Caco-2 (cell line): ENCODE measurements around the gene C1orf105. TPM values are rescaled to one million over a fixed set of nuclear protein-coding genes. Genes with fewer than 3 reads are reported as not detected.
A peak's percentile ranks its signal among the peaks of the same experiment; 100 is the strongest.
"Not testable (repeated sequence)": the region's sequence is repeated elsewhere in the genome, so short reads cannot be mapped to it uniquely, and the experiment has no call there.

Source experiments
- BruUV-seq: library from RNA; stranded (reverse); fragments of 400-500 nt; replicated peaks from 2 replicates; lab custom pipeline; 2021; lab: Mats Ljungman, UMichigan
- CTCF ChIA-PET: fragments of 300-600 bp; sonication (Branson Sonifier 250); formaldehyde crosslinking; loops from one replicate; lab custom pipeline; 2022; ENCODE audit warnings: antibody characterized with exemption; lab: Charles Lee
- POLR2A ChIA-PET: fragments of 300-600 bp; sonication (Branson Sonifier 250); formaldehyde crosslinking; loops from one replicate; lab custom pipeline; 2022; ENCODE audit warnings: antibody characterized with exemption; lab: Charles Lee
- DNase-seq, 2 experiments: peaks; one replicate each; pipeline versions ENCODE4 v3.0.0 to v3.0.0-alpha.2; 2020 to 2022
- H3K27me3 ChIP-seq: replicated peaks from 2 replicates; pipeline ENCODE4 v1.6.0; 2011; ENCODE audit warnings: low read length; ENCODE audit not compliant: control insufficient read depth, insufficient read depth
- H3K36me3 ChIP-seq: 2 replicates; pipeline ENCODE4 v1.5.1; 2011; ENCODE audit warnings: low read length; ENCODE audit not compliant: control insufficient read depth, insufficient read depth
- H3K4me1 ChIP-seq: fragments of 250-450 bp; sonication (Bioruptor Pico); 2 replicates; pipeline ENCODE4 v1.5.1; 2020; ENCODE audit warnings: mild to moderate bottlenecking
- H3K4me3 ChIP-seq: 2 replicates; pipeline ENCODE4 v1.5.1; 2011; ENCODE audit warnings: low read depth, mild to moderate bottlenecking, control low read depth, low read length
- H3K9me3 ChIP-seq: fragments of 250-450 bp; sonication (Bioruptor Pico); 2 replicates; pipeline ENCODE4 v1.5.1; 2020; ENCODE audit warnings: mild to moderate bottlenecking, moderate library complexity
- H3K27ac Mint-ChIP-seq: one replicate; pipeline ENCODE4 v1.8.0; 2022; ENCODE audit warnings: mixed read lengths; ENCODE audit not compliant: unreplicated experiment
- H3K27me3 Mint-ChIP-seq: one replicate; pipeline ENCODE4 v1.8.0; 2022; ENCODE audit warnings: mixed read lengths; ENCODE audit not compliant: insufficient read depth, unreplicated experiment
- H3K36me3 Mint-ChIP-seq: one replicate; pipeline ENCODE4 v1.8.0; 2022; ENCODE audit warnings: mild to moderate bottlenecking, mixed read lengths; ENCODE audit not compliant: insufficient read depth, unreplicated experiment
- H3K4me1 Mint-ChIP-seq: one replicate; pipeline ENCODE4 v1.8.0; 2022; ENCODE audit warnings: low read depth, mixed read lengths; ENCODE audit not compliant: unreplicated experiment
- H3K4me3 Mint-ChIP-seq: one replicate; pipeline ENCODE4 v1.8.0; 2022; ENCODE audit warnings: mild to moderate bottlenecking, moderate library complexity, mixed read lengths; ENCODE audit not compliant: unreplicated experiment
- H3K9me3 Mint-ChIP-seq: one replicate; pipeline ENCODE4 v1.8.0; 2022; ENCODE audit warnings: mixed read lengths; ENCODE audit not compliant: unreplicated experiment
- intact Hi-C: fragments of 100-400 bp; cut with micrococcal nuclease; formaldehyde crosslinking; loops from one replicate; pipeline ENCODE4 v1.10.0; 2022; ENCODE audit not compliant: unreplicated experiment
- total RNA-seq: library from RNA; stranded (reverse); gene quantifications from 2 replicates; pipeline ENCODE4 v1.2.3, GENCODE V29; 2022
- TF ChIP-seq, protein P1 (sequence below), 2 experiments: fragments of 200-600 bp in 1 of 2; IDR thresholded peaks; 1 replicate in 1 of 2; 2 replicates in 1 of 2; pipeline versions ENCODE4 v1.5.1 to v1.8.0; 2011 to 2022; ENCODE audit warnings: antibody characterized with exemption in 1 of 2, control low read depth in 1 of 2, inconsistent platforms in 1 of 2, low read depth in 1 of 2, low read length in 1 of 2, mild to moderate bottlenecking in 1 of 2, moderate library complexity in 1 of 2; ENCODE audit not compliant: insufficient read depth in 1 of 2, severe bottlenecking in 1 of 2, unreplicated experiment in 1 of 2

The C1orf105 gene
- total RNA-seq, 1 experiment from 2014 or later: 0.82 TPM

DNA sequence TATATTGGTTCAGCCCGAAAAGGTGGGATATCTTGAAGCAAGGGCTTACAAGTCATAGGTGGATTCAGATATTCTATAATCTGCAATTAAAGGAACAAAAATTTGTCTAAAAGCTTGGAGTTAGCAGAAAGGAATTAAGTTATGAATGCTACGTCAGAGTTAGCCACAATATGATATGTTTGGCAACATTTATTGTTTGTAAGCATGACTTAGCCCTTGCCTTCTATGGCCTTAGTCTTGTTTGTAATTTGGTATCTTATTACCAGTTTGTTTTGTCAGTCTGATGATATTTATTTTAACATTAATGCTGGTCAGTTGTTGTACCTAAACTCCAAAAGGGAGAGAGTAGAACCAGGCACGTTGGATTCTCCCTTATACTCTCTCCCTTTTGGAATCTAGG is 69.4 kb downstream of the C1orf105 start:
- BruUV-seq: no TSS peak
- Mint-ChIP-seq H3K36me3 (peaks cover 6% of the 10 kb centered on the region), H3K27me3 (no peaks in the 10 kb centered on the region), H3K4me1 (peaks cover 7% of the 10 kb centered on the region), H3K9me3 (no peaks in the 10 kb centered on the region), H3K4me3 (no peak overlapping the region), H3K27ac (no peak overlapping the region)
- DNase-seq: no peak
- TF ChIP-seq, protein P1, sequence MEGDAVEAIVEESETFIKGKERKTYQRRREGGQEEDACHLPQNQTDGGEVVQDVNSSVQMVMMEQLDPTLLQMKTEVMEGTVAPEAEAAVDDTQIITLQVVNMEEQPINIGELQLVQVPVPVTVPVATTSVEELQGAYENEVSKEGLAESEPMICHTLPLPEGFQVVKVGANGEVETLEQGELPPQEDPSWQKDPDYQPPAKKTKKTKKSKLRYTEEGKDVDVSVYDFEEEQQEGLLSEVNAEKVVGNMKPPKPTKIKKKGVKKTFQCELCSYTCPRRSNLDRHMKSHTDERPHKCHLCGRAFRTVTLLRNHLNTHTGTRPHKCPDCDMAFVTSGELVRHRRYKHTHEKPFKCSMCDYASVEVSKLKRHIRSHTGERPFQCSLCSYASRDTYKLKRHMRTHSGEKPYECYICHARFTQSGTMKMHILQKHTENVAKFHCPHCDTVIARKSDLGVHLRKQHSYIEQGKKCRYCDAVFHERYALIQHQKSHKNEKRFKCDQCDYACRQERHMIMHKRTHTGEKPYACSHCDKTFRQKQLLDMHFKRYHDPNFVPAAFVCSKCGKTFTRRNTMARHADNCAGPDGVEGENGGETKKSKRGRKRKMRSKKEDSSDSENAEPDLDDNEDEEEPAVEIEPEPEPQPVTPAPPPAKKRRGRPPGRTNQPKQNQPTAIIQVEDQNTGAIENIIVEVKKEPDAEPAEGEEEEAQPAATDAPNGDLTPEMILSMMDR (IDR thresholded peaks at IDR 0.05; ENCODE audit: insufficient read depth in 1 of 2, low read depth in 1 of 2, low read length in 1 of 2, severe bottlenecking in 1 of 2, unreplicated experiment in 1 of 2): no peak
- intact Hi-C loops: no loop called here
- Histone ChIP-seq H3K9me3 (no peaks in the 10 kb centered on the region), H3K36me3 (no peaks in the 10 kb centered on the region), H3K4me3 (no peak overlapping the region), H3K4me1 (peaks cover 31% of the 10 kb centered on the region), H3K27me3 (no peaks in the 10 kb centered on the region)
- ChIA-PET CTCF (no interaction called here), POLR2A (no interaction called here)

DNA sequence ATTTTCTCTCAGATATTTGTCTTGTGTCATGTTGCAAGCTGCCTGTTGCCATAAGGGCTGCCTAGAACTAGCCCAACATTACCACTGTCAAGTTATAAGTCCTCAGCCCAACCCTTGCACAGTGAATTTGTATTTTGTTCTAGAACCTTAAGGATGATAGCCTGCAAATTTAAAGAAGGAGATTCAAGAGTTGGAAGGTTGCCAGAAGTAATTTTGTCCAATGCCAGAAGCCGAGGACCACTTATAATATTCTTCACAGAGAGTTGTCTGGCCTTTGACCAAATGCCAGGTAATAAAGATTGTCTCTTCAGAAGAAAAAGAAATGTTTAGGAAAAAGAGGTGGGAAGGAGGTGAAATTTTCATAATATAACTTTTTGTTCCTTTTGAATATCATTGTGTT is 71.9 kb downstream of the C1orf105 start:
- Histone ChIP-seq H3K4me1 (peaks cover 34% of the 10 kb centered on the region), H3K27me3 (no peaks in the 10 kb centered on the region), H3K9me3 (no peaks in the 10 kb centered on the region), H3K4me3 (no peak overlapping the region), H3K36me3 (no peaks in the 10 kb centered on the region)
- Mint-ChIP-seq H3K4me3 (no peak overlapping the region), H3K27me3 (no peaks in the 10 kb centered on the region), H3K36me3 (peaks cover 6% of the 10 kb centered on the region), H3K27ac (no peak overlapping the region), H3K4me1 (peaks cover 16% of the 10 kb centered on the region), H3K9me3 (no peaks in the 10 kb centered on the region)
- BruUV-seq: no TSS peak
- DNase-seq: no peak
- TF ChIP-seq, protein P1 (IDR thresholded peaks at IDR 0.05; ENCODE audit: insufficient read depth in 1 of 2, low read depth in 1 of 2, low read length in 1 of 2, severe bottlenecking in 1 of 2, unreplicated experiment in 1 of 2): no peak
- intact Hi-C loops: no loop called here
- ChIA-PET CTCF (no interaction called here), POLR2A (no interaction called here)

DNA sequence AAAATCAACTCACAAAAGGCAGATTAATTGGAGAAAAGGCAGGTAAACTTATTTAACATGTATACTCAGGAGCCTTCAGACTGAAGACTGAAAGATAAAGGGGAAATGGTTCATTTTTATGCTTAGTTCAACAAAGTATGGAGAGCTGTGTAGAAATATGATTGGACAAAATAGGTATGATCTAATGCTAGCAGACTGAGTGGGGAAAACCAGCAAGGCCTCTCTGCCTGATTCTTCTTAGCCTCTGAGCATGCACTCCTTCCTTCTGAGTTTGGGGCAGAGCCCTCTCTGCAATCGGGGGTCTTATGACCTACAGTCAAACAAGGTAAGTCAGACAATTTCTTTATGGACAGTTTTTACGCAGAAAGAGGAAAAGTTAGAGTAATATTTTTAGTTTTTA is 73.7 kb downstream of the C1orf105 start:
- no peaks in the 10 kb centered on the region for H3K36me3 ChIP-seq
- ChIA-PET CTCF (no interaction called here), POLR2A (no interaction called here)
- BruUV-seq: no TSS peak
- Mint-ChIP-seq H3K36me3 (peaks cover 6% of the 10 kb centered on the region), H3K9me3 (no peaks in the 10 kb centered on the region), H3K27ac (no peak overlapping the region), H3K4me3 (no peak overlapping the region), H3K4me1 (peaks cover 22% of the 10 kb centered on the region), H3K27me3 (no peaks in the 10 kb centered on the region)
- DNase-seq: no peak
- intact Hi-C loops: no loop called here
- no peaks in the 10 kb centered on the region for H3K27me3 ChIP-seq
- H3K4me1 ChIP-seq: peaks cover 28% of the 10 kb centered on the region
- TF ChIP-seq, protein P1 (IDR thresholded peaks at IDR 0.05; ENCODE audit: insufficient read depth in 1 of 2, low read depth in 1 of 2, low read length in 1 of 2, severe bottlenecking in 1 of 2, unreplicated experiment in 1 of 2): no peak
- H3K4me3 ChIP-seq: no peak overlapping the region
- H3K9me3 ChIP-seq: no peaks in the 10 kb centered on the region

DNA sequence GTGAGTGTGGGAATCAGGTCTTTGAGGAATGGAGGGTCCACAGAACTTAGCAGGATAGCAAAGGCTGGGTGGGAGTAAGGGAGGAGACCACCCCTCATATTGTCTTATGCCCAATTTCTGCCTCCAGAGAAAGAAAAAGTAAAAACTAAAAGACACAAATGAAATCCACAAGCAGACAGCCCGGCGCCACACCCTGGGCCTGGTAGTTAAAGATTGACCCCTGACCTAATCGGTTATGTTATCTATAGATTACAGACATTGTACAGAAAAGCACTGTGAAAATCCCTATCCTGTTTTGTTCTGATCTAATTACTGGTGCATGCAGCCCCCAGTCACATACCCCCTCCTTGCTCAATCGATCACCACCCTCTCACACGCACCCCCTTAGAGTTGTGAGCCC is 75.6 kb downstream of the C1orf105 start:
- BruUV-seq, H3K27me3 Mint-ChIP-seq, H3K9me3 Mint-ChIP-seq, CTCF ChIA-PET, DNase-seq, H3K36me3 ChIP-seq, H3K4me3 ChIP-seq, intact Hi-C loops, H3K36me3 Mint-ChIP-seq, H3K27me3 ChIP-seq, H3K4me3 Mint-ChIP-seq, H3K9me3 ChIP-seq: not testable (repeated sequence)
- POLR2A ChIA-PET: interaction anchor here (1.6 kb wide), 1 partner anchor 36 kb away, joined by 3 read pairs; no protein-coding TSS in a partner anchor
- H3K27ac Mint-ChIP-seq: peak overlapping the region; percentile 19
- peaks cover 44% of the 10 kb centered on the region for H3K4me1 ChIP-seq
- peaks cover 22% of the 10 kb centered on the region for H3K4me1 Mint-ChIP-seq
